GM12874 (cell line): Measurements from ENCODE around the gene ZNF467.
A peak's percentile ranks its signal among the peaks of the same experiment; 100 is the strongest.

Experiments
- CTCF ChIP-seq: IDR thresholded peaks from 2 replicates; pipeline ENCODE4 v1.5.1; 2011; ENCODE audit warnings: low read depth, mild to moderate bottlenecking, control low read depth, low read length, moderate library complexity; ENCODE audit not compliant: insufficient read depth

Gene ZNF467

GRCh38 chr7:149814494-149814893 is 41.1 kb upstream of the ZNF467 start:
- no peak for TF ChIP-seq CTCF

GRCh38 chr7:149813254-149814035 is 40.1 kb upstream of the ZNF467 start:
- TF ChIP-seq CTCF = no peak

- TF ChIP-seq CTCF = no peak
Observed at GRCh38 chr7:149811831-149812490, 38.6 kb upstream of the ZNF467 start.

- TF ChIP-seq CTCF = peak; percentile 28; the same call in 1 of the 2 replicates
Observed at GRCh38 chr7:149811221-149811620, 37.8 kb upstream of the ZNF467 start.

GRCh38 chr7:149809215-149809614 is 35.8 kb upstream of the ZNF467 start:
- no peak for TF ChIP-seq CTCF

GRCh38 chr7:149808311-149808710 is 34.9 kb upstream of the ZNF467 start:
- no peak for TF ChIP-seq CTCF

- no peak for TF ChIP-seq CTCF
Observed at GRCh38 chr7:149806726-149807125, 33.3 kb upstream of the ZNF467 start.
